Left ventricle myocardium superior (tissue), 1 donor: ENCODE data around the gene SWI5. TPM values are rescaled to one million over a fixed set of nuclear protein-coding genes. Genes with fewer than 3 reads are reported as not detected.

Experiments
- ATAC-seq: fragments of 200-7000 bp; cut with Tn5 transposase; one replicate; pipeline ENCODE4 v1.9.1; 2020; ENCODE audit warnings: mild to moderate bottlenecking, moderate library complexity
- DNase-seq: peaks from one replicate; pipeline ENCODE4 v3.0.0-alpha.2; 2020
- intact Hi-C: fragments of 100-400 bp; cut with micrococcal nuclease; formaldehyde crosslinking; loops from one replicate; pipeline ENCODE4 v1.11.0; 2022
- total RNA-seq: library from RNA; stranded (reverse); fragmentation: NEBNext Ultra II Directional; extraction: Animal tissue kit (Norgen Biotek cat#: 25700); gene quantifications from one replicate; pipeline ENCODE4 v1.2.1, GENCODE V29; 2021
- donor health status: DM: no; HTN: yes; CAD: no; lungs with severe emphysema.

SWI5 gene
- total RNA-seq, 1 donor from 2014 or later = 16.2 TPM

DNA sequence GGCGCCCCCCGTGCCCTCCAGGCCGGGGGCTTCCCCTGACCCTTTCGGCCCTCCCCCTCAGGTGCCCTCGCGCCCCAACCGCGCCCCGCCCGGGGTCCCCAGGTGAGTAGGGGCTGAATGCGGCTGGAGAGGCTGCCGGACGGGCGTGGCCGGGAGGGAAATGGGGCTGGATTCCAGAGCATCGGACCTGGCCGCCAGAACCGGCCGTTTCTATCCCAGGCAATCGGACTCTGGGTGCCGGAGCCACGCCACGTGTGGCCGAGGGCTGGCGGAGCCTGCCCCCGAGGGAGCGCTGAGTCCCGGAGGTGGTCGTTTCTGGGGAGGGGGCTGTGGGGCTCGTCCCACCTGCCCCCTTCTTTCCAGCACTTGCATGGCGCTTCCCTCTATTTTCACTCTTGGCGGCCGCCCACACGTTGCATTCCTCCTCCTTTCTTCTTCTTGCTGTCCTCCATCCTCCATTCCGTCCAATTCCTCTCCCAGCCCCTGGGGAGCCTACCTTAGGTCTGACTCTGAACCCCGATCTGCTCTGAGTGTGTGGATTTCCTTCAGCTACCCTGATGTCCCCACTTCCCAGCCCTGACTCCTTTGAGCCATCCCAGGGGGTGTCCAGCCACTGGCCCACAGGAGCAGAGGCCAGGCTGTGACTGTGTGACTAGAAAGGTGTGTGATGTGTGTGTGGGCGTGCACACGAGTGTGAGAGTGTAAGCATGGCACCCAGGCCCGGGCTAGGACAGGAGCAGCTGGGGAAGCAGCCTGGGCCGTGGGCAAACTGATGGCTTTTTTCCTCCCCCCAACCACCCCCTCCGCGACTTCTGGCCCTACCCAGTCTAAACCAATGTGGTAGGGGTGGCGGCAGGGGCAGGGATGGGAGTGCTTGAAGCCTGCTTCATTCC, 25.0 kb upstream of the SWI5 start:
- DNase-seq = no peak
- intact Hi-C loops = no loop called here

GRCh38 chr9:128251732-128252100, 24.4 kb upstream of the SWI5 start:
- no peak for DNase-seq
- intact Hi-C loops = no loop called here
- ATAC-seq = no peak

More for the DNA sequence above, 25.0 kb upstream of the SWI5 start:
- ATAC-seq = no peak

GRCh38 chr9:128252317-128253139, 23.5 kb upstream of the SWI5 start:
- no peak for DNase-seq

DNA sequence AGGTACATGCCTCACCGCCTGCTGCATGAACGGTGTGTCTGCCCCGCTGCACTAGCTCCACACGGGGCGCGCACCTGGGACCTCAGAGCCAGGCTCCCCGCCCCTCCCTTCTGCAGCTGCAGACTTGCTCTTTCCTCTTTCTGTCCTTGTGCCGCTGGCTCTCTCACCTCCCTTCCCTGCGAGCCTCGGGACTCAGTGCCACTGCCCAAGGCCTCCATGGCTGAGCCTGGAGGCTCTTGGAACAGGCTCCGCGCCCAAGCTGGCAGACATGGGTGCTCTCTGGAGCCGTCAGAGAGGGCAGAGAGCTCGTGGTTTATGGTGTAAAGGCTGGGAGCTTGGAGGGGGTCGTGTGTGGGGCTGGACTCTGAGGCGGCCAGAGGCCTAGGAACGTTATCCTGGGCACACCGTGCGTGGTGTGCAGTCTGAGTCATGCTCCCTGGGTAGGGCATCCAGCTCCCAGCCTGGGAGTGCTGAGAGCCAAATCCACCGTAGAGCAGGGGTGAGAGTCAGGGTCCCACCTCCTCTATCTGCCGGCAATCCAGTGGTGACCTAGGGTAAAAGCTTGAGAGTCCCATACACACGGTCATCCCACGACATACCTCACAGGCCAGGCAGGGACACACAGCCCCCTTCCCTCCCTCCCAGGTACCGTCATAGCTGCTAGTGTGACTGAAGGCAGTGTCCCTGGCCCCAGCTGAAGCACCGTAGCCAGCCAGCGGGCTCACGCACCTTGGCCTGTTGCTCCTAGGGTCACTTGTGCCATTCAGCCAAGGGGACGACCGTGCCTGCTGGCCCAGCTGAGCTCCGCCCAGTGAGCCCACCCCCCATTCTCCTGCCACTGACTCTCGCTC, 22.7 kb upstream of the SWI5 start:
- intact Hi-C loops = no loop called here
- DNase-seq (no peak), ATAC-seq (no peak)

More at GRCh38 chr9:128252317-128253139, 23.5 kb upstream of the SWI5 start:
- intact Hi-C loops = no loop called here
- ATAC-seq = no peak

DNA sequence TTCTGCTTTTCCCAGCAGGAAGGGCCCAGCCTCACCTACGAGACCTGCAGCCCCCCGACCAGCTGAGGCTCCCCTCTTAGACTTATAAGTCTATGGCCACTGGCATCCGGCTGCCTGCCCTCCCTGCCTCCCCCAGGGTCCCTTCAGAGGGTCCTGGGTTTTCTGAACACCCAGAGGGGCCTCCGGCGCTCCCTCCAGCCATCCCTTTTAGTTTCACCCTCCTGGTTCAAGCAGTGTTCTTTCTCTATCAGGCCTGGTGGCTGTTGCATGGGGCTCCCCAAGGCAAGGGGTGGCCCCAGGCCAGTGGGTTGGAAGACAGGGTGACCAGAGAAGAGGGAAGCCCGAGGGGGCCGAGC, 22.1 kb upstream of the SWI5 start:
- intact Hi-C loops = no loop called here
- ATAC-seq = no peak
- no peak for DNase-seq

DNA sequence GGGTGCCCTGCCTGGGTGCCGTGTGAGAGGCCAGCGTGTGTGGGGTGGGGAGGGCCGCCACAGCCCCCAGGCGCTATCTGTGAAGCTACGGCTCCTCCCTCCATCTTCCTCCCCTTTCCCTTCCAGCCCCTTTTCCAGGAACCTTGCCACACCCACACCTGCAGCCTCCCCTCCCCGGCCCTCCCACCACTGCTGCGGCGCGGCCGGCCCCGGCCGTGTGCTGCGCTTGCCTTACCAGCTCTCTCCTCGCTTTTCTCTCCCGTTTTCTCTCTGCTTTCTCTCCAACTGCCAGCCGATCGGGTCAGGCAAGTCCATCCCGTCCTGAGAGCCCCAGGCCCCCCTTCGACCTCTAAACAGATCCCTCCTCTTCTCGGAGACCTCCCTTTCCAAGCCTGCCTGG, 21.7 kb upstream of the SWI5 start:
- DNase-seq (no peak), ATAC-seq (no peak)
- intact Hi-C loops = no loop called here

GRCh38 chr9:128254855-128255759, 21.0 kb upstream of the SWI5 start:
- ATAC-seq = peak; percentile 67
- intact Hi-C loops = no loop called here
- peak; percentile 83 for DNase-seq

GRCh38 chr9:128257086-128257825, 18.8 kb upstream of the SWI5 start:
- intact Hi-C loops = no loop called here
- DNase-seq = no peak
- no peak for ATAC-seq

GRCh38 chr9:128257907-128258306, 18.2 kb upstream of the SWI5 start:
- intact Hi-C loops = no loop called here
- DNase-seq (no peak), ATAC-seq (no peak)

- DNase-seq (no peak), ATAC-seq (no peak)
- intact Hi-C loops = no loop called here
These were observed 17.8 kb upstream of the SWI5 start for GRCh38 chr9:128258326-128258725.

DNA sequence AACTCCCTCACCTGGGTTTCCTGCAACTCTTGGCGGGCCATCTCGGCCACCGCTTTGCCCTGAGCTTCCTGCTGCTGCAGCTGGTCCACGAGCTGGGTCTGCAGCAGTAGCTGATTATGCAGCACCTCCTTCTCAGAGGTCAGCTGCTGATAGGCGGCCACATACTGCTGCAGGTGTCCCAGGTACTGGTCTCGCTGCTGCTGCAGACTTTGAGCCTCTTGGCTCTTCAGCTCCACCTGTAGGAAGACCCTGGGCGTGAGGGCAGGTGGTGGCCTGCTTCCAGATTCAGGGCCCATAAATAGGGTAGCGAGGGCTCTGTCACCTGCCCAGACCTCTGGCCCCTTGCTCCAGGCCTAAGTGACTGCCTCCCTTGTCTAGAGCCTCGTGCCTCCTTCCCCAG, 16.9 kb upstream of the SWI5 start:
- ATAC-seq (no peak), DNase-seq (no peak)
- intact Hi-C loops = no loop called here

GRCh38 chr9:128260340-128260739, 15.7 kb upstream of the SWI5 start:
- no peak for DNase-seq
- intact Hi-C loops = no loop called here
- no peak for ATAC-seq

DNA sequence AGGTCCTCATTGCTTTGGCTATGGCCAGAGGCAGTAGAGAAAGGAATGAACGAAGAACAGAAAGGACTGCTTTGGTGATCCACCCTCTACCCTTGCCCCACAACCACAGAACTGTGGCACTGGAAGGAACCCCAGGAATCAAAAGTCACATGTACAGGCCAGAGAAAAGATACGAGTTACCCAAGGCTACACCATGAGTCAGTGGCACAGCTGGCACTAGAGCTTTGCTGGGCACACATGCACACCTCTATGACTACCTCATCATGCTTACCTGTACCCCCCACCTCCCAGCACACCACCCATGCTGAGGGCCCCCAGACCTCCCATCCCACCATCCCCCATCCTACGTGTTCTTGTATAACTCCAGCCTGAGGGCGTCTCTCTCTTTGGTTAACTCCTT, 13.4 kb upstream of the SWI5 start:
- intact Hi-C loops = no loop called here
- ATAC-seq = no peak
- DNase-seq = no peak

DNA sequence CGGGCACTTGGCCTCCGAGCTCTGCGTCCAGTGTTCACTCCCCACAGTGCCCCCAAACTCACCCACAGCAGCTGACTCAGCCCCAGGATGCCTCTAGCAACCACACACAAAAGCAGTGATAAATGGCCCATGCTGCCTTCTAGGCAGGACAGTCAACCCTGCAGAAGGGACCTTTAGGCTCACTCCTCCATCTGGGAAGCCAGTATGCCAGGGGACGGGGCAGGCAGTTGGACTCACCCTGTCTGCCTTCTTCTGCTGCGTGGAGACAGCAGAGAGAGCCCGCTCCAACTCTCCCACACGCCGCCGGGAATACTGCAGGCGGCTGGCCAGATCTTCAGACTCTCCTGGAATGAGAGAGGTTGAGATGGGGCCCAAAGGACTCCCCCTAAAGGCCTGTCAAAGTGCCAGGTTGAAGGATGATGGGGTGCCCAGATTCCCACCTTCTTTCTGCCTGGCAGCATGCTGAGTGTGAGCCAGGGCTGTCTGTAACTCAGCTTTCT, 10.7 kb upstream of the SWI5 start:
- intact Hi-C loops = no loop called here
- ATAC-seq (no peak), DNase-seq (no peak)

GRCh38 chr9:128266868-128267590, 9.0 kb upstream of the SWI5 start:
- intact Hi-C loops = no loop called here
- ATAC-seq (no peak), DNase-seq (no peak)

- intact Hi-C loops = no loop called here
- ATAC-seq = no peak
- DNase-seq = no peak
These were observed 5.0 kb upstream of the SWI5 start for GRCh38 chr9:128271112-128271511.

DNA sequence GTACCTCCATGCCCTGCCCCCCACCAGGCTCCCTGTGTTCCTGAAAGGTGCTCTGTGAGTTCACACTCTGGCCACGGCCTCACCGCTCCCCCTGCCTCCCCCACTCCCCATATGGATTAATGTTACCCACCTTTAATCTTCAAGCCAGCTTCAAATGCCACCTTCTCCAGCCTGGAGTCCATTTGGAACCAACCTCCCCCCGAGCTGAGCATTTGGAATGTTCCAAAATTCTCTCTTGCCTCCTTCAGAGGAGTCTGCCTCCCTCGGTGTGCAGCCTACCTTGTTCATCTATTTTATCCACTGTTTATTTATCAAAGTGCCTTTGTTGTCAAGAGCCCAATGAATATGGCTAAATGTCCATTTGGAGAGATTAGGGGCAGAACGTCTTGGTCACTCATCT, 4.6 kb upstream of the SWI5 start:
- ATAC-seq = no peak

More for the DNA sequence above, 4.6 kb upstream of the SWI5 start:
- intact Hi-C loops = no loop called here
- DNase-seq = no peak
